ENCODE results near the gene ASIC1. TPM values are rescaled to one million over a fixed set of nuclear protein-coding genes. Genes with fewer than 3 reads are reported as not detected.

Gene ASIC1
- total and polyA plus RNA-seq, 2 experiments from 2014 or later, result 0.76 to 1.5 TPM

GRCh38 chr12:50049254-50050118, 7.9 kb upstream of the ASIC1 start:
- peaks cover 8% of the 10 kb centered on the region; the same call in 1 of the 2 replicates for H3K4me1 ChIP-seq (ENCODE audit: insufficient read depth)
- no peak overlapping the region for H3K27ac ChIP-seq (ENCODE audit: low read depth)
- H3K36me3 ChIP-seq (ENCODE audit: insufficient read depth), result no peaks in the 10 kb centered on the region
- no peaks in the 10 kb centered on the region; the same call in 1 of the 2 replicates for H4K20me1 ChIP-seq (replicated peaks; ENCODE audit: insufficient read depth)
- H2AFZ ChIP-seq, result no peak overlapping the region
- TF ChIP-seq JUNB (IDR thresholded peaks at IDR 0.05; ENCODE audit: unreplicated experiment), result no peak
- TF ChIP-seq STAT1 (IDR thresholded peaks at IDR 0.05; ENCODE audit: unreplicated experiment), result no peak
- no peak for TF ChIP-seq CTCF (conservative IDR thresholded peaks at IDR 0.05; ENCODE audit: low read depth in 2 of 2)
- no peak for TF ChIP-seq NANOG (IDR thresholded peaks at IDR 0.05; ENCODE audit: borderline replicate concordance)
- no peak for TF ChIP-seq CREB1 (CRISPR knock-in tag; IDR thresholded peaks at IDR 0.05; ENCODE audit: low read depth)
- no peak for TF ChIP-seq REST (IDR thresholded peaks at IDR 0.05; ENCODE audit: unreplicated experiment)
- TF ChIP-seq ETS1 (IDR thresholded peaks at IDR 0.05), result no peak
- no peak for TF ChIP-seq POLR2AphosphoS5 (IDR thresholded peaks at IDR 0.05; ENCODE audit: low read depth)
- no peak for TF ChIP-seq ZNF114 (CRISPR knock-in tag; IDR thresholded peaks at IDR 0.05)
- TF ChIP-seq ZNF331 (CRISPR knock-in tag; IDR thresholded peaks at IDR 0.05; ENCODE audit: low read depth), result no peak
- no peak for TF ChIP-seq EZH2 (IDR thresholded peaks at IDR 0.05; ENCODE audit: low read depth, unreplicated experiment)
- no peak for TF ChIP-seq EZH2phosphoT487 (IDR thresholded peaks at IDR 0.05; ENCODE audit: unreplicated experiment)
- no peak for TF ChIP-seq ZNF462 (CRISPR knock-in tag; IDR thresholded peaks at IDR 0.05)
- Mint-ChIP-seq H3K27me3 (ENCODE audit: insufficient read depth, low read depth, poor library complexity) (peaks cover 51% of the 10 kb centered on the region), H3K9me3 (no peaks in the 10 kb centered on the region; the same call in 1 of the 3 replicates), H3K36me3 (ENCODE audit: low read depth) (no peaks in the 10 kb centered on the region), H3K4me1 (peaks cover 15% of the 10 kb centered on the region), H3K4me3 (peak overlapping the region; percentile 77), H3K27ac (no peak overlapping the region)
- no peak overlapping the region for H3K4me2 ChIP-seq
- no peaks in the 10 kb centered on the region for H3K79me2 ChIP-seq (replicated peaks; ENCODE audit: insufficient read depth)
- ATAC-seq (no peak), DNase-seq (ENCODE audit: low spot score) (no peak)
- H3K9me2 ChIP-seq (ENCODE audit: insufficient read depth), result no peaks in the 10 kb centered on the region
- H3F3A ChIP-seq (replicated peaks; ENCODE audit: low read depth), result peaks cover 5% of the 10 kb centered on the region; the same call in 1 of the 2 replicates
- peaks cover 77% of the 10 kb centered on the region for H3K27me3 ChIP-seq (ENCODE audit: insufficient read depth)
- H3K4me3 ChIP-seq, result peak overlapping the region; percentile 57; the same call in 1 of the 2 replicates
